Measurements from ENCODE around the gene FBRS.

GRCh38 chr16:30645727-30646126, 12.5 kb upstream of the FBRS start:
- no peak for TF ChIP-seq POLR2A (IDR thresholded peaks at IDR 0.05)
- TF ChIP-seq CTCF (IDR thresholded peaks at IDR 0.05) = no peak
